Dermis microvascular lymphatic vessel endothelial cell (primary cell): Measurements from ENCODE around the gene SLC6A19. TPM values are rescaled to one million over a fixed set of nuclear protein-coding genes. Genes with fewer than 3 reads are reported as not detected.

Experiments used
- DNase-seq, 2 donors: peaks; one replicate each; pipeline versions ENCODE4 v3.0.0 to v3.0.0-alpha.2; 2010; ENCODE audit warnings: low read depth in 2 of 2
- total RNA-seq: library from RNA; depleted of rRNA; stranded (reverse); fragments of >200 nt; gene quantifications from 2 replicates; pipeline ENCODE4 v1.2.1, GENCODE V29; 2014

SLC6A19 gene
- total RNA-seq, 1 donor from 2014 or later: not detected

GRCh38 chr5:1180096-1180495 is 21.3 kb upstream of the SLC6A19 start:
- no peak for DNase-seq

- no peak for DNase-seq
Measured at GRCh38 chr5:1180841-1181271, 20.5 kb upstream of the SLC6A19 start.

GRCh38 chr5:1181451-1182359 is 19.7 kb upstream of the SLC6A19 start:
- DNase-seq: no peak

GRCh38 chr5:1182360-1182632 is 19.1 kb upstream of the SLC6A19 start:
- no peak for DNase-seq

GRCh38 chr5:1182633-1183423 is 18.6 kb upstream of the SLC6A19 start:
- no peak for DNase-seq

- DNase-seq: no peak
Measured at GRCh38 chr5:1183424-1184162, 17.8 kb upstream of the SLC6A19 start.

GRCh38 chr5:1184163-1184470 is 17.3 kb upstream of the SLC6A19 start:
- DNase-seq: no peak

GRCh38 chr5:1184481-1184880 is 16.9 kb upstream of the SLC6A19 start:
- DNase-seq: no peak

- no peak for DNase-seq
Measured at GRCh38 chr5:1185038-1185627, 16.3 kb upstream of the SLC6A19 start.

GRCh38 chr5:1185629-1186350 is 15.6 kb upstream of the SLC6A19 start:
- DNase-seq: peak in 1 of 2 donors; percentile 24

- DNase-seq: no peak
Measured at GRCh38 chr5:1186351-1187233, 14.8 kb upstream of the SLC6A19 start.

- no peak for DNase-seq
Measured at GRCh38 chr5:1187234-1187949, 14.0 kb upstream of the SLC6A19 start.

- no peak for DNase-seq
Measured at GRCh38 chr5:1187950-1188334, 13.5 kb upstream of the SLC6A19 start.

GRCh38 chr5:1188464-1188863 is 12.9 kb upstream of the SLC6A19 start:
- DNase-seq: no peak

- DNase-seq: no peak
Measured at GRCh38 chr5:1189269-1189668, 12.1 kb upstream of the SLC6A19 start.

GRCh38 chr5:1190278-1190677 is 11.1 kb upstream of the SLC6A19 start:
- DNase-seq: no peak

GRCh38 chr5:1190837-1191239 is 10.6 kb upstream of the SLC6A19 start:
- DNase-seq: no peak

GRCh38 chr5:1192971-1193590 is 8.3 kb upstream of the SLC6A19 start:
- no peak for DNase-seq

GRCh38 chr5:1193591-1193985 is 7.8 kb upstream of the SLC6A19 start:
- DNase-seq: no peak
